AG10803 (cell line): ENCODE measurements around the gene BTRC.

Source experiments
- DNase-seq: peaks from one replicate; pipeline ENCODE4 v3.0.0; 2010; ENCODE audit warnings: low read depth
- H3K4me3 ChIP-seq: 2 replicates; pipeline ENCODE4 v1.5.1; 2011; ENCODE audit warnings: mild to moderate bottlenecking, low read length, control low read depth
- TF ChIP-seq, protein P1 (sequence below): conservative IDR thresholded peaks from 2 replicates; pipeline ENCODE4 v1.5.1; 2011; ENCODE audit warnings: mild to moderate bottlenecking, low read length, control low read depth, inconsistent platforms

The BTRC gene

DNA sequence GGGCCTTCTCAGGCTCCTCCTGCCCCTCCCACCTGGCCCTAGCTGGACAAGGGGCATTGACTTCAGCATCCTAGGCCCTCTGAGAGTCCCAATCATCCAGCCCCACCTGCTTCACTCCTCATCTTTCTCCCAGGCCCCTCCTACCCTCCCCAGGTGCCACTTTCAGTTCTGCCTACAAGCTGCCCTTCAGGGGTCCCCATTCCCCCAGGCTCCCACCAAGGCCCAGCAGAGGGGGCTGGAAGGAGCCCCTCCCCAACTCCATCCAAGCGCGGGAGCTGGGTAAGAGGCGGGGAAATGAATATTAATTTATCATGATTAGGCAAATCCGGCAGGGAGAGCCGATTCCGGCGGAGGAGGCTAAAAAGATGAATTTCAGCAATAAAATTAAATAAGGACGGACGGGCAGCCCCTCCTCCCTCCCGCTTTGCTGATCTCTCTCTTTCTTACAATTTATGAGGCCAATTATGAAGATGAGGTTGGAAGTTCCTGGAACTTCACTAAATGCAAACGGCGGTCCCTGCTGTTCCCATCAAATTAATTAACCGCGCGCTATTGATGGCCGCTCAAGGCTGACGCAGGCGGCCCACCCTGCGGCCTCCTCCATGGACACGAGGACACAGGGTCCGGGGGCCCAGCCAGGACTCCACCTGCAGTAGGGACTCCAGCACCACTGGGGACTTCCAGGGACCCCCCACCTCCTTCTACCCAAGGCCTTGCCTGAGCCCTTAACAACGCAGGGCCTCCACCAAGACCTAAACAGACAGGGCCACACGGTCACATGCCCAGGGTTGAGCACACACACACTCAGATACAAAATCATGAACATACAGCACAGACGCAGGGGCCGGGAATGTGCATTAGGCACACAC, 220.2 kb downstream of the BTRC start:
- DNase-seq, result no peak
- no peak overlapping the region for H3K4me3 ChIP-seq
- TF ChIP-seq, protein P1, sequence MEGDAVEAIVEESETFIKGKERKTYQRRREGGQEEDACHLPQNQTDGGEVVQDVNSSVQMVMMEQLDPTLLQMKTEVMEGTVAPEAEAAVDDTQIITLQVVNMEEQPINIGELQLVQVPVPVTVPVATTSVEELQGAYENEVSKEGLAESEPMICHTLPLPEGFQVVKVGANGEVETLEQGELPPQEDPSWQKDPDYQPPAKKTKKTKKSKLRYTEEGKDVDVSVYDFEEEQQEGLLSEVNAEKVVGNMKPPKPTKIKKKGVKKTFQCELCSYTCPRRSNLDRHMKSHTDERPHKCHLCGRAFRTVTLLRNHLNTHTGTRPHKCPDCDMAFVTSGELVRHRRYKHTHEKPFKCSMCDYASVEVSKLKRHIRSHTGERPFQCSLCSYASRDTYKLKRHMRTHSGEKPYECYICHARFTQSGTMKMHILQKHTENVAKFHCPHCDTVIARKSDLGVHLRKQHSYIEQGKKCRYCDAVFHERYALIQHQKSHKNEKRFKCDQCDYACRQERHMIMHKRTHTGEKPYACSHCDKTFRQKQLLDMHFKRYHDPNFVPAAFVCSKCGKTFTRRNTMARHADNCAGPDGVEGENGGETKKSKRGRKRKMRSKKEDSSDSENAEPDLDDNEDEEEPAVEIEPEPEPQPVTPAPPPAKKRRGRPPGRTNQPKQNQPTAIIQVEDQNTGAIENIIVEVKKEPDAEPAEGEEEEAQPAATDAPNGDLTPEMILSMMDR, result no peak

DNA sequence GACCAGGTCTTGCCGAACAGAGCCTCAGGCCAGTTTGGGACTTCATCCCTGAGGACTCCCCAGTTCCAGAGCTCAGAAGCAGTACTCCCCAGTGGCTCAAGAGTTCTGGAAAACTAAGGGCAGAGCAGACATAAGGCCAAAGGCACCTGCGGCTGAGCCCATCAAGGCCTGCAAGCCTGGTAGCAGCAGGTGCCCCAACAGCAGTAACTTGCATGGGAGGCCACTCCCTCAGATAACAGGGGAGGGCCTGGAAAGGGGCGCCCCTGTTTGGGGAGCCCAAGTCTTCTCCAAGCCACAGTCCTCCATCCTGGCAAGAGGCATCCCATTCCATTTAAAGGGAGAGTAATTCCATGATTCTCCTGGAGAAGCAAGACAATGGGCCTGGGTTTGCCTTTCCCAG, 221.1 kb downstream of the BTRC start:
- TF ChIP-seq, protein P1, result no peak
- no peak overlapping the region for H3K4me3 ChIP-seq
- DNase-seq, result no peak

DNA sequence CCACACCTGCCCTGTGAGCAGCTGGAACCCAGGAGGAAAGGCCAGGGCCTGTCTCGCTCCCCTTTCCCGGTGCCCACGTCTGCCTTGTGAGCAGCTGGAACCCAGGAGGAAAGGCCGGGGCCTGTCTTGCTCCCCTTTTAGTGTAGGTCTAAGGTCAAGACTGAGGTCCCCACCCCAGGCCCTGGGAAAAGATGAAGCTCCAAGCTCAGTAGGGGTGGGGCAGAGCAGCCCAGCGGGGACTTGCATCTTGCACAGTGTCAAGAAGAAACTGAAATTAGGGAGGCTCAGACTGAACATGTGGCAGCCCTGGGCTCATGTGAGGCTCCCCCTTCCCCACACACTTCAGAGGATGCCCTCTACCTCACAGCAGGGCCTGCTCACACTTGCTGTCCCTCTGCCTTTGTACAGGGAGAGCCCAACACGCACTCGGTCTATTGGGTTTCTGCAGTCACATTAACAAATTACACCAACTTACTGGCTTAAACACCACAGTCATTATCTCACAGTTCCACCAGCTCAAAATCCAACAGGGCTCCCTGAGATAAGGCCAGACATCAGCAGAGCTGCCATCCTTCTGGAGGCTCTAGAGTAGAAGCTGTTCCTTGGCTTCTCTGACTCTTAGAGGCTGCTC, 221.7 kb downstream of the BTRC start:
- no peak for DNase-seq
- TF ChIP-seq, protein P1, result no peak
- H3K4me3 ChIP-seq, result no peak overlapping the region

DNA sequence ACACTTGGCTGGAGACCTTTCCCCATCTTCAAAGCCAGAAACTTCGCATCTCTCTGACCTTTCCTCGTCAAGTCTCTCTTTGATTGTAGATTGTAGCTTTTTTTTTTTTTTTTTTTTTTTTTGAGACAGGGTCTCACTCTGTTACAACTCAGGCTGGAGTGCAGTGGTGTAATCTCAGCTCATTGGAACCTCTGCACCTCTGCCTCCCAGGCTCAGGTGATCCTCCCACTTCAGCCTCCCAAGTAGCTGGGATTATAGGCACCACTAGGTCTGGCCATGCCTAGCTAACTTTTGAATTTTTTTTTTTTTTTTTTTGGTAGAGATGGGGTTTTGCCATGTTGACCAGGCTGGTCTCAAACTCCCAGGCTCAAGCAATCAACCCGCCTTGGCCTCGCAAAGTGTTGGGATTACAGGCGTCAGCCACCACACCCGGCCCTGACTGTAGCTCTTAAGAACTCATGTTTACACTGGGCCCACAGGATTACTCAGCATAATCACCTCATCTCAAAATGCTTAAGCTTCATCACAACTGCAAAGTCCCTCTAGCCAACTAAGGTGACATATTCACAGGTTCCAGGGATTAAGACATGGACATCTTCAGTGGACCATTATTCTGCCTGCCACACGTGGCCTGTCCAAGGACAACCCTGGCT, 222.4 kb downstream of the BTRC start:
- no peak overlapping the region for H3K4me3 ChIP-seq
- no peak for DNase-seq
- TF ChIP-seq, protein P1, result no peak

DNA sequence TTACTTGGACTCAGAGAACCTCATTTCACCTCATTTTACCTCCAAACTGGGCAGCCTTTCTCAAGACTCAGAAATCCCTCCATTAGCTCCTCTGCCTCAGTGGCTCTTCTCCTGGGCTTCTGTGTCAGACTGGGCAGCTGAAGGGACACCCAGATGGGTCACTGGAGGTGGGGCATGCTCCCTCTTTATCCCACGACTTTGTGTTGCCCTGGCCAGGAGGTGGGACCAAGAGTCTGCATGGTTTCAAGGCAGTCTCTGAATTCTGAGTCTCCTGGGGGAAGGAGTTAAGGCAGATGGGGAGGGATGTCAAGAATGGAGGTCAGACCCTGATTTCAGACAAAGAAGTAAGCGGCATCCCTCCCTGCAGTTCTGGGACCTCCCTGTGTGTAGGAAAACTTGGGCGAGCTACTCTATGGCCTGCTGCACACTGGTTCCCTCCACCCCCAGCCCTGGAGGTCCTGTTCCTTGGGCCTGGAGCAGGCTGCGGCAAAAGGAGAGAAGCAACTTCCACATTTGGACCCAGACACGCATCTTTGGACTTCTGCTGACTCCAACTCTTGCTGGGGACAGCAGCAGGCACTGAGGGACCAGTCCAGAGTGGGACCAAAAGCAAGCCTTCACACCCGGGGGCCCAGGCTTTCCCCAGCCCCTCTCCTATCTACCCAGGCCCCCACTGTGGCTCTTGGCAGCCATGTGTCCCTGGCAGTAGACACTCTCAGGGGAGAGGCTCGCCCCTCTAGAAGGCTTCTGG, 223.3 kb downstream of the BTRC start:
- TF ChIP-seq, protein P1, result no peak

DNA sequence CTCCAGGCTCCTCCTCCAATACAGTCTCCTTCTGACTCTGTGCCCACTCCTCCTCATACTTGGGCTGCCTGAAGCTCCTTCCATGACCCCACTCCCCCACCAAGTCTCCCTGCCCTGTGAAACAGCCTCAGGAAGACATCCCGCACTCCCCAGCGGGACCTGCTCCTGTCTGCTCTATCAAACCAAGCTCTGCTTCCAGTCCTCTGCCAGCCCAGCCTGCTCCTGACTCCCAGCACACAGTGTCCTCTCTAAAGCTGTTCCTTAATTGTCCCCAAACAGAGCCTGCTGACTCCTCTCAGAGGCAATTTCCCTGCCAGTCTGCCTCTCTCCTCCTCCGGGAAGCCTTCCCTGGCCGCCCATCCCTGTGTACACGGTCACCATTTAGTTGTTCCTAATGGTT, 224.2 kb downstream of the BTRC start:
- TF ChIP-seq, protein P1, result no peak
- no peak overlapping the region for H3K4me3 ChIP-seq
- no peak for DNase-seq

More for the DNA sequence above, 223.3 kb downstream of the BTRC start:
- DNase-seq, result no peak
- no peak overlapping the region for H3K4me3 ChIP-seq
